Hepatocyte (in vitro differentiated cells): ENCODE results near the gene CDH12. TPM values are rescaled to one million over a fixed set of nuclear protein-coding genes. Genes with fewer than 3 reads are reported as not detected.

Source experiments
- DNase-seq: peaks from one replicate; pipeline ENCODE4 v3.0.0-alpha.2; 2016; ENCODE audit warnings: low spot score
- H2AFZ ChIP-seq: fragments of 200-600 bp; sonication (generic); 2 replicates; pipeline ENCODE4 v1.6.0; 2016; ENCODE audit warnings: antibody characterized with exemption, mild to moderate bottlenecking
- H3K27ac ChIP-seq: fragments of 200-600 bp; sonication (generic); 2 replicates; pipeline ENCODE4 v1.5.1; 2016; ENCODE audit warnings: mild to moderate bottlenecking
- H3K27me3 ChIP-seq: fragments of 200-600 bp; sonication (generic); 2 replicates; pipeline ENCODE4 v1.6.1; 2016
- H3K36me3 ChIP-seq: fragments of 200-600 bp; sonication (generic); replicated peaks from 2 replicates; pipeline ENCODE4 v1.5.1; 2016; ENCODE audit warnings: low read depth; ENCODE audit not compliant: insufficient read depth
- H3K4me1 ChIP-seq: fragments of 200-600 bp; sonication (generic); 2 replicates; pipeline ENCODE4 v1.5.1; 2016; ENCODE audit warnings: mild to moderate bottlenecking, moderate library complexity; ENCODE audit not compliant: insufficient read depth
- H3K4me2 ChIP-seq: fragments of 200-600 bp; sonication (generic); 2 replicates; pipeline ENCODE4 v1.6.0; 2016
- H3K4me3 ChIP-seq: fragments of 200-600 bp; sonication (generic); 2 replicates; pipeline ENCODE4 v1.5.1; 2016; ENCODE audit warnings: mild to moderate bottlenecking
- H3K79me2 ChIP-seq: fragments of 200-600 bp; sonication (generic); 2 replicates; pipeline ENCODE4 v1.6.0; 2017; ENCODE audit warnings: mild to moderate bottlenecking
- H3K9me2 ChIP-seq: fragments of 200-600 bp; sonication (generic); replicated peaks from 2 replicates; pipeline ENCODE4 v1.6.0; 2017; ENCODE audit warnings: mild to moderate bottlenecking; ENCODE audit not compliant: insufficient read depth
- H3K9me3 ChIP-seq: fragments of 200-600 bp; sonication (generic); 2 replicates; pipeline ENCODE4 v1.5.1; 2016; ENCODE audit warnings: low read depth, mild to moderate bottlenecking
- H4K20me1 ChIP-seq: fragments of 200-600 bp; sonication (generic); 2 replicates; pipeline ENCODE4 v1.6.0; 2016; ENCODE audit warnings: mild to moderate bottlenecking; ENCODE audit not compliant: insufficient read depth, poor library complexity, severe bottlenecking
- CTCF ChIP-seq: fragments of 200-600 bp; sonication (generic); IDR thresholded peaks from 2 replicates; pipeline ENCODE4 v1.5.1; 2016; ENCODE audit warnings: antibody characterized with exemption, mild to moderate bottlenecking; ENCODE audit not compliant: poor library complexity
- EZH2 ChIP-seq: fragments of 200-600 bp; sonication (generic); IDR thresholded peaks from 2 replicates; pipeline ENCODE4 v1.6.1; 2016; ENCODE audit warnings: antibody characterized with exemption, mild to moderate bottlenecking, borderline replicate concordance
- EZH2phosphoT487 ChIP-seq: fragments of 200-600 bp; sonication (generic); IDR thresholded peaks from one replicate; pipeline ENCODE4 v1.6.1; 2018; ENCODE audit warnings: antibody characterized with exemption, mild to moderate bottlenecking, low read depth, moderate library complexity; ENCODE audit not compliant: unreplicated experiment, severe bottlenecking
- WGBS: methylation state at CpG from one replicate; pipeline ENCODE4 v1.1.6; 2016; ENCODE audit warnings: low lambda C conversion rate; ENCODE audit errors: missing lambda C conversion rate; 5-methylcytosine and 5-hydroxymethylcytosine counted together
- polyA plus RNA-seq: library from polyadenylated mRNA; unstranded; fragments of >200 nt; fragmentation: Nextera tagmentation; extraction: Ambion mirVana; gene quantifications from 2 replicates; pipeline ENCODE4 v1.2.1, GENCODE V29; 2016
- total RNA-seq: library from RNA; depleted of rRNA; stranded (reverse); fragments of >200 nt; gene quantifications from 2 replicates; pipeline ENCODE4 v1.2.3, GENCODE V29; 2014

Gene CDH12
- total and polyA plus RNA-seq, 2 experiments from 2014 or later: 15.4 to 44.5 TPM

DNA sequence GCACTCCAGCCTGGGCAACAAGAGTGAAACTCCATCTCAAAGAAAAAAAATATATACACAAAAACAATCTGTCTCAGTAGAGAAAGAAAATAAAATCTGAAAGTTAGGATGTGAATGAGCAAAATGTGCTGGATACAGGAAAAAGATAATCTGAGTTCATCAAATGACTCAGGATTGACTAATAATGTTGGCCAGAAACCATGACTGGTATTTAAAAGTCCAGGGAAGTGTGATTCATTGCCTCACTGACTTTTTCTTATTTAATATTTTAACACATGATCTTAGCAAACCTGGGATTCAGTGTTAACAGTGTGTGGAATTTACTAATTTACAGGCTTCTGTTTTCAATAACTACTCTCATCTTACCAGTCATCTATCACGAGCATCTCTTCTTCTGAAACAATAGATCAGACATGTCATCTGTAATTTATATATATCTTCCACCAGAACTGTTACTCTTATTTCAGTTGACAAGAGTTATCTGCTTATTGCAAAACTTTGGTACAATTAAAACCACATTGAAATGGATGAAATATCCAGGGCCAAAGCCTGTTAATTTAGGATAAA lies 256.7 kb downstream of the CDH12 start:
- Histone ChIP-seq H3K27ac (no peak overlapping the region), H3K27me3 (no peaks in the 10 kb centered on the region), H3K9me2 (no peaks in the 10 kb centered on the region), H4K20me1 (no peaks in the 10 kb centered on the region), H3K79me2 (no peaks in the 10 kb centered on the region), H2AFZ (no peak overlapping the region), H3K36me3 (no peaks in the 10 kb centered on the region), H3K4me1 (peaks cover 5% of the 10 kb centered on the region), H3K4me2 (no peak overlapping the region), H3K4me3 (no peak overlapping the region), H3K9me3 (no peaks in the 10 kb centered on the region)
- WGBS: 73% methylated on average over 1 of the region's 1 CpG
- no peak for TF ChIP-seq EZH2
- TF ChIP-seq EZH2phosphoT487: no peak
- TF ChIP-seq CTCF: no peak
- no peak for DNase-seq

DNA sequence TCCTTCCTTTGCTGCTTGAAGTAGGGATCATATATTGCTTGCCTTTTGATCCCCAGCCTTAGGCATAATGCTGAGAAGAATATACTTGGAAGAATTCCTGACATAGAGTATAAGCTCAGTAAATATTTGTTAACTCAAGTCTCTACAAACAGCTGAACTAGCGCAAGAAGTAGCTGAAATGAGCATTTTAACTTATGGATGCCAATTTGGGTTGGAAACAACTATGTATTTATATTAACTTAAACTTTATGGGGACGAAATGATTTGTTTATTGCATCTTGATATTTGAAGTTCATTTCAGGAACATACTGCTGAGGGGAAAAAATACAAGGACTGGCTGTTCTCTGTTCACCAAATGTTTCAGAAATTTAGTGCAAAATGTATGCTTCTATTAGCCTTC lies 258.7 kb downstream of the CDH12 start:
- 51% methylated on average over 2 of the region's 2 CpGs for WGBS
- no peaks in the 10 kb centered on the region for H3K79me2 ChIP-seq
- H3K9me2 ChIP-seq: no peaks in the 10 kb centered on the region
- H3K4me3 ChIP-seq: no peak overlapping the region
- H2AFZ ChIP-seq: no peak overlapping the region
- no peak overlapping the region for H3K4me2 ChIP-seq
- H3K9me3 ChIP-seq: no peaks in the 10 kb centered on the region
- H4K20me1 ChIP-seq: no peaks in the 10 kb centered on the region
- no peak for DNase-seq
- TF ChIP-seq EZH2phosphoT487 (no peak), CTCF (no peak), EZH2 (no peak)
- no peaks in the 10 kb centered on the region for H3K36me3 ChIP-seq
- no peak overlapping the region for H3K27ac ChIP-seq
- no peaks in the 10 kb centered on the region for H3K27me3 ChIP-seq
- H3K4me1 ChIP-seq: peaks cover 5% of the 10 kb centered on the region

DNA sequence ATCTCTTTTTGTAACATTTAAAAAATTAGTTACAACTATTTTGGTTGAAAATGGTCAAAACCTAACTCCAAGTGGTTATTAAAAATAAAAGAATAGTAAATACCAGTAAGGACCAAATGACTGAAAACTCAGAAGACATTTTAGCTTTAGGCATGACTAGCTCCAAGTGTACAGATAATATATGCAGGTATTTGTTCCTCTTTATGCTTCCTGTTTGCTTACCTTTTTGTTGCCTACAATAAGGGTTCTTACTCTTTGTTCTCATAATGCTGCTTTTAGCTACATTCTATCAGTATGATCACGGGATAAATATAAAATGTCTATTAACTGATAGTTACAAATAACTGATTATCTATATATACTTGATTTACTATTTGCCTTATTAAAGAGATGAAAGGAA lies 259.6 kb downstream of the CDH12 start:
- WGBS: 91% methylated on average over 1 of the region's 1 CpG
- no peak overlapping the region for H3K4me2 ChIP-seq

More for the DNA sequence above, 259.6 kb downstream of the CDH12 start:
- no peaks in the 10 kb centered on the region for H4K20me1 ChIP-seq
- no peaks in the 10 kb centered on the region for H3K79me2 ChIP-seq
- no peak overlapping the region for H3K4me3 ChIP-seq
- no peak overlapping the region for H3K27ac ChIP-seq
- no peak for TF ChIP-seq CTCF
- no peak for TF ChIP-seq EZH2phosphoT487
- TF ChIP-seq EZH2: no peak
- no peak overlapping the region for H2AFZ ChIP-seq
- no peaks in the 10 kb centered on the region for H3K36me3 ChIP-seq
- H3K9me3 ChIP-seq: no peaks in the 10 kb centered on the region
- H3K4me1 ChIP-seq: peaks cover 5% of the 10 kb centered on the region
- no peak for DNase-seq
- no peaks in the 10 kb centered on the region for H3K9me2 ChIP-seq
- no peaks in the 10 kb centered on the region for H3K27me3 ChIP-seq
